CD4-positive, alpha-beta T cell (primary cell): ENCODE data around the gene PHYKPL. TPM values are rescaled to one million over a fixed set of nuclear protein-coding genes. Genes with fewer than 3 reads are reported as not detected.

Experiments
- ATAC-seq: fragments of 200-7000 bp; cut with Tn5 transposase; one replicate; pipeline ENCODE4 v1.10.0; 2022; ENCODE audit warnings: mild to moderate bottlenecking; ENCODE audit not compliant: poor library complexity
- CTCF ChIA-PET: fragments of 350-600 bp; sonication (Branson Sonifier 250); formaldehyde crosslinking; loops from one replicate; lab custom pipeline; 2021; ENCODE audit warnings: antibody characterized with exemption, inconsistent platforms; lab: Charles Lee
- POLR2A ChIA-PET: fragments of 350-600 bp; sonication (Branson Sonifier 250); formaldehyde crosslinking; loops from one replicate; lab custom pipeline; 2021; ENCODE audit warnings: antibody characterized with exemption, inconsistent platforms; lab: Charles Lee
- DNase-seq, 14 experiments: peaks; one replicate each; pipeline ENCODE4 v3.0.0-alpha.2; 2013 to 2020; ENCODE audit warnings: mixed read lengths in 2 of 14
- H3K27ac ChIP-seq, 2 donors: one replicate each; pipeline versions ENCODE4 v1.5.1 to v1.7.0; 2013; ENCODE audit warnings: low read length in 2 of 2, low read depth in 1 of 2, mild to moderate bottlenecking in 1 of 2
- H3K27me3 ChIP-seq, 2 experiments: 1 replicate in 1 of 2; 2 replicates in 1 of 2; pipeline versions ENCODE4 v1.6.1 to v1.7.0; 2013; ENCODE audit warnings: low read length in 2 of 2, control low read depth in 1 of 2, mild to moderate bottlenecking in 1 of 2, moderate library complexity in 1 of 2; ENCODE audit not compliant: insufficient read depth in 2 of 2, control insufficient read depth in 1 of 2
- H3K36me3 ChIP-seq: one replicate; pipeline ENCODE4 v1.6.1; 2013; ENCODE audit warnings: low read length, control low read depth; ENCODE audit not compliant: insufficient read depth
- H3K4me1 ChIP-seq: one replicate; pipeline ENCODE4 v1.6.1; 2013; ENCODE audit warnings: low read length, control low read depth; ENCODE audit not compliant: insufficient read depth
- H3K4me3 ChIP-seq: one replicate; pipeline ENCODE4 v1.5.1; 2013; ENCODE audit warnings: mild to moderate bottlenecking, low read length, moderate library complexity
- H3K9me3 ChIP-seq, 2 experiments: 1 replicate in 1 of 2; 2 replicates in 1 of 2; pipeline versions ENCODE4 v1.6.1 to v1.7.0; 2013; ENCODE audit warnings: low read length in 2 of 2, mild to moderate bottlenecking in 2 of 2, control low read depth in 1 of 2, moderate library complexity in 1 of 2; ENCODE audit not compliant: control insufficient read depth in 1 of 2, insufficient read depth in 1 of 2
- H3K27ac Mint-ChIP-seq: one replicate; pipeline ENCODE4 v1.8.0; 2020; ENCODE audit warnings: mixed read lengths
- H3K27me3 Mint-ChIP-seq: one replicate; pipeline ENCODE4 v1.8.0; 2021; ENCODE audit warnings: mixed read lengths
- H3K36me3 Mint-ChIP-seq: one replicate; pipeline ENCODE4 v1.8.0; 2021; ENCODE audit warnings: low read depth, mixed read lengths
- H3K4me1 Mint-ChIP-seq: one replicate; pipeline ENCODE4 v1.8.0; 2021; ENCODE audit warnings: low read depth, mixed read lengths
- H3K4me3 Mint-ChIP-seq: one replicate; pipeline ENCODE4 v1.8.0; 2020; ENCODE audit warnings: mild to moderate bottlenecking, mixed read lengths
- H3K9me3 Mint-ChIP-seq: one replicate; pipeline ENCODE4 v1.8.0; 2020; ENCODE audit warnings: mixed read lengths
- intact Hi-C, 2 experiments: fragments of 100-400 bp; cut with DNase I in 1 of 2; cut with micrococcal nuclease in 1 of 2; formaldehyde crosslinking; loops; one replicate each; pipeline versions ENCODE4 v1.15.1 to v1.9.0; 2023 to 2025; cut with DNase I, micrococcal nuclease
- total RNA-seq, 174 experiments: library from RNA in 2 of 174; stranded (reverse) in 2 of 174; gene quantifications; one replicate each; pipeline ENCODE4 v1.2.3 and lab custom pipeline; 2021 to 2026
- TF ChIP-seq, protein P1 (sequence below): fragments of 200-600 bp; IDR thresholded peaks from one replicate; pipeline ENCODE4 v1.8.0; 2022; ENCODE audit warnings: antibody characterized with exemption, mild to moderate bottlenecking

Gene PHYKPL
- total RNA-seq, 2 experiments from 2014 or later, result 90.9 to 92.8 TPM

DNA sequence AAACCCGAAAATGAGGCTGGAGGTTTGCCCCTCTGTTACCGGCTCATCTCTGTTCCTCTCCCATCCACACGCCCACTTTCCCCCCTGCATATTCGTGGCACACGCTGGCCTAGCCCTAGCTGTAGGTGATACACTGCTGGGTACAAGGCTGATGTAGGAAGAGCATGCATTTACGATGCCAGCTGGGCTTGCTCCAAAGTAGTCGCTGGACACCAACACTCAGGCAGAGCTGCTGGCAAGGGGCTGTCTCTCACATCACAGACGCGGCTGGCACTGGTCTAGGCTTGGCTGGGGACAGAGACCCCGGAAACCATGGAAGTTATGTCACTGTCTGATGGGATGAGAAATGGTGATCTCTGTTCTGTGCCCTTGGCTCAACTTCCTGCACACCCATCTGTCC lies 9.8 kb upstream of the PHYKPL start:
- CTCF ChIA-PET, result no interaction called here
- DNase-seq (no peak), ATAC-seq (no peak)
- H3K9me3 Mint-ChIP-seq, result no peaks in the 10 kb centered on the region
- Histone ChIP-seq H3K4me1 (peaks cover 43% of the 10 kb centered on the region), H3K9me3 (no peaks in the 10 kb centered on the region), H3K4me3 (no peak overlapping the region), H3K27ac (no peak overlapping the region), H3K27me3 (no peaks in the 10 kb centered on the region), H3K36me3 (no peaks in the 10 kb centered on the region)
- H3K4me1 Mint-ChIP-seq, result peaks cover 30% of the 10 kb centered on the region
- H3K27me3 Mint-ChIP-seq, result no peaks in the 10 kb centered on the region
- intact Hi-C loops, result no loop called here
- TF ChIP-seq, protein P1, sequence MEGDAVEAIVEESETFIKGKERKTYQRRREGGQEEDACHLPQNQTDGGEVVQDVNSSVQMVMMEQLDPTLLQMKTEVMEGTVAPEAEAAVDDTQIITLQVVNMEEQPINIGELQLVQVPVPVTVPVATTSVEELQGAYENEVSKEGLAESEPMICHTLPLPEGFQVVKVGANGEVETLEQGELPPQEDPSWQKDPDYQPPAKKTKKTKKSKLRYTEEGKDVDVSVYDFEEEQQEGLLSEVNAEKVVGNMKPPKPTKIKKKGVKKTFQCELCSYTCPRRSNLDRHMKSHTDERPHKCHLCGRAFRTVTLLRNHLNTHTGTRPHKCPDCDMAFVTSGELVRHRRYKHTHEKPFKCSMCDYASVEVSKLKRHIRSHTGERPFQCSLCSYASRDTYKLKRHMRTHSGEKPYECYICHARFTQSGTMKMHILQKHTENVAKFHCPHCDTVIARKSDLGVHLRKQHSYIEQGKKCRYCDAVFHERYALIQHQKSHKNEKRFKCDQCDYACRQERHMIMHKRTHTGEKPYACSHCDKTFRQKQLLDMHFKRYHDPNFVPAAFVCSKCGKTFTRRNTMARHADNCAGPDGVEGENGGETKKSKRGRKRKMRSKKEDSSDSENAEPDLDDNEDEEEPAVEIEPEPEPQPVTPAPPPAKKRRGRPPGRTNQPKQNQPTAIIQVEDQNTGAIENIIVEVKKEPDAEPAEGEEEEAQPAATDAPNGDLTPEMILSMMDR, result no peak
- H3K4me3 Mint-ChIP-seq, result peak overlapping the region; percentile 23
- POLR2A ChIA-PET, result no interaction called here
- H3K36me3 Mint-ChIP-seq, result no peaks in the 10 kb centered on the region
- H3K27ac Mint-ChIP-seq, result peak overlapping the region; percentile 34

DNA sequence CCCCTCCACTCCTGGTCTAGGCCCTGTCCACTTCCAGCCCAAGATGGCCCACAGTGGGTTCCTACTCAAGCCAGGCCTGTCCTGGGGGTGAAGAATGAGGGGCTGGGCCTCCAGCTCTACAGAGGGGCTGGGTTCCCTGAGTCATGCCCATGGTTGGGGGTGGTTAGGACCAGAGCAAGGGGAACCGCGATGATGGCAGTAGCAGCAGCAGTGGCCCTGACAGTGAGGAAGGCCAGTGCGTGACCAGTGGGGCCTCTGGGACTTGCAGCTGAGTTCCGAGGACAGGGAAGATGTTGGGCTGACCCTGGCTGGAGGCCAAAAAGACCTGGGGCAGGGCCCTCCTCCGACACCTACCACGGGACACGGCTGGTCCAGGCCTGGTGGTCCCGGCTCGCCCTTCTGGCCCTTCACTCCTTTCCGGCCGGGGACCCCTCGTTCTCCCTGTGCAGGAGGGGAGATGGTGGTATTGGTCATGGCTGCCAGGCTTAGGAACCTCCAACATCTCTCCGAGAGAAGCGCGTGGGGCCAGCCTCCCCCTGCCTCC lies 9.2 kb upstream of the PHYKPL start:
- DNase-seq, result peak in 1 of 14 experiments; percentile 42
- ATAC-seq, result no peak
- H3K27me3 Mint-ChIP-seq, result no peaks in the 10 kb centered on the region
- H3K36me3 Mint-ChIP-seq, result no peaks in the 10 kb centered on the region
- Histone ChIP-seq H3K36me3 (no peaks in the 10 kb centered on the region), H3K4me3 (no peak overlapping the region), H3K9me3 (no peaks in the 10 kb centered on the region), H3K4me1 (peaks cover 48% of the 10 kb centered on the region), H3K27me3 (no peaks in the 10 kb centered on the region), H3K27ac (no peak overlapping the region)
- no peak overlapping the region for H3K4me3 Mint-ChIP-seq
- H3K4me1 Mint-ChIP-seq, result peaks cover 30% of the 10 kb centered on the region
- POLR2A ChIA-PET, result interaction anchor here (1.4 kb wide), 1 partner anchor 9 kb away, joined by 5 read pairs; the partner anchor contains the start of gene PHYKPL
- CTCF ChIA-PET, result no interaction called here
- no peaks in the 10 kb centered on the region for H3K9me3 Mint-ChIP-seq
- intact Hi-C loops, result no loop called here
- TF ChIP-seq, protein P1, result no peak
- H3K27ac Mint-ChIP-seq, result peak overlapping the region; percentile 34

DNA sequence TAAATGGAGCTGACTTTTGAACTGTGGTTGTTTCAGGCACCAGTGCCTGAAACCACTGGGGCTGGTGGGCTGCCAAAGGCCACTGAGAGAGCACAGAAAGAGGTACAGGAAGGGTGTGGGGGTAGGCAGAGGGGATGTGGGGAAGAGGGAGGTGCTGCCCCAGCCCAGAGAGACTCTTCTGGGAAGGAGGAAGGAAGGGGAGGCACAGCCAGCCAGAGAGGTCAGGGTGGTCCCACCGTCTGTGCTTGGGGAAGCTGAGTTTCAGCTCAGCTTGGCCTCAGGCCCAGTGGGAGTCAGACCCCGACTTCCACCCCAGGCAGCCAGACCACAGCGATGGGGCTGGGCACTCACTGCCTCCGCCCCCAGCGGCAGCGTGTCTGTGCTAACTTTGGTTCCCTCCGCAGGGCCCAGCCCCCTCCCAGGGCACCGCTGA lies 8.6 kb upstream of the PHYKPL start:
- no peak overlapping the region for H3K4me3 ChIP-seq
- CTCF ChIA-PET, result no interaction called here
- H3K27ac Mint-ChIP-seq, result peak overlapping the region; percentile 74
- H3K36me3 Mint-ChIP-seq, result no peaks in the 10 kb centered on the region
- H3K27ac ChIP-seq, result no peak overlapping the region
- no peaks in the 10 kb centered on the region for H3K27me3 ChIP-seq
- no peak for ATAC-seq
- no peaks in the 10 kb centered on the region for H3K9me3 ChIP-seq
- peak overlapping the region; percentile 31 for H3K4me3 Mint-ChIP-seq
- peak in 2 of 14 experiments; percentile 26 to 50 for DNase-seq
- no peaks in the 10 kb centered on the region for H3K9me3 Mint-ChIP-seq
- no peaks in the 10 kb centered on the region for H3K27me3 Mint-ChIP-seq
- TF ChIP-seq, protein P1, result no peak
- H3K4me1 Mint-ChIP-seq, result peaks cover 30% of the 10 kb centered on the region
- no peaks in the 10 kb centered on the region for H3K36me3 ChIP-seq
- POLR2A ChIA-PET, result interaction anchor here (1.4 to 4.3 kb wide), 2 partner anchors 9 to 37 kb away, joined by 5 to 19 read pairs; partner anchors contain the start of genes HNRNPAB and PHYKPL
- intact Hi-C loops, result no loop called here
- peaks cover 53% of the 10 kb centered on the region for H3K4me1 ChIP-seq
